OCI-M2 (cell line): ENCODE results near the gene FBXO11.
"Not testable (repeated sequence)": the region's sequence is repeated elsewhere in the genome, so short reads cannot be mapped to it uniquely, and the experiment has no call there.

Experiments
- DNase-seq: peaks from one replicate; lab custom pipeline; 2025; ENCODE audit not compliant: unreplicated experiment; lab: John Stamatoyannopoulos, UW

The FBXO11 gene

DNA sequence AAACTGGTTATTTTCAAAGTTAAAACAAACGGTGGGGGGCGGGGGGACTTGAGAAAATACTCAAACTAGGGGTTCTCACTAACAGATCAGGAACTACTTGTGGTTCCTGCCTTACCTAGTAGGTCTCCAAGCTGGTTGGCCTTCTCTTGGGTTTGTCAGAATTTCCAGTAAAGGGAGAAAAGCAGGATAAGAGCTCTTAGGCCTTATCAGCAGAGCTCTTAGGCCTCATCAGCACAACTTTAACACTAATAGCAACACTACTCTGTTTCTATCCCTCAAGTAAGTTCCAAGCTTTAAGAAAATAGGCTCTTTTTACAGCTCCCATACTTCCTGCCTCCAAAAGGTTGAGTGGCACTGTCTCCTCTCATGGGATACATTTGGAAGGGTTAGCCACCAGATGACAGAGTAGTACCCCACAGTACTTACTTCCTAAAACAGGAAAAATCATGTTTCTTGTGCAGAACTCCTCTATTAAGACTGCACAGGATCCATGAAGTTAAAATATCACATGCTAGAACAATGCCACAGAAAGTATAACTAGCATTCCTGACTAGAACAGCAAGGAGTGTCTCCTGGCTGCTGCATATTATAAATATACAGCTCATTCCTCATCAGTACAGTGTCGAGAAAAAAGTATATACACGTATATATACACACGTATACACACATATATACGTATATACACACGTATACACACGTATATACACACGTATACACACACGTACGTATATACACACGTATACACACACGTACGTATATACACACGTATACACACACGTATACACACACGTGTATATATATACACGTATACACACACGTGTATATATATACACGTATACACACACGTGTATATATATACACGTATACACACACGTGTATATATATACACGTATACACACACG lies 6.1 kb downstream of the FBXO11 start:
- DNase-seq, result peak; percentile 17

DNA sequence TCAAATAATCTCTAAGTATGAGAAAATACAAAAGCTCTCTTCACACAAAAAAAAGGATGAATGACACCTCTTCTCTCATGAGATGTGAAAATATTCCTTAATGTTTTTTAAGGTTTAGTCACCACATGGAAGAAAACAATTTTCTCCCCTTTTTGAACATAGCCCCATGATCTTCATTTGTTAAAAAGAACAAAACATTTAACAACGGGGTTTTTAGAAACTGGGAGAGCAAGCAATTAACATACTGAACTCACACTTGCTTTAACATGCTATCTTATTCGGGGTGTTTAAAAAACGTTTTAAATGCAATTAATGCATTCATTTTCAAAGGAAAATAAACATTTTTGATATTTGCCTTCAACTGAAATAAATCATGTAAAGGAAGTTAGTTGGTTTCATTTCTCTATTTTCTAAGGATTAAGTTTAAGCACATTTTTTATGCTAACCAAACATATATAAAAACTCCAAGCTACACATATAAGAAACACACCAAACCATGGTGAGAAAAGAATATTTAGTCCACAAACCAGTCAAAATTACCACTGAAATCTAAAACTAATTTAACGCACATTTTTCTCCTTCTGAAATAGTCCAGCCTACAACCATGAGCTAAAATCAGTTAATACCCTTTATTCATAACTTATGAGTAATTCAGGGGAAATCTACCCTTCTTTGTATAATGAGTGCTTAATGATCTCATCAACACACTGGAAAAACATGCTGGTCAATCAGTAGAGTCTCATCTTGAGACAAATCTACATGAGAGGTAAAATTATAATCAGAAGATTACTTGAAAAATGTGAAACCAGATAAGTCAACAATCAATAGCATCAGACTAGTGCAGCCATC lies 8.2 kb downstream of the FBXO11 start:
- DNase-seq, result no peak

DNA sequence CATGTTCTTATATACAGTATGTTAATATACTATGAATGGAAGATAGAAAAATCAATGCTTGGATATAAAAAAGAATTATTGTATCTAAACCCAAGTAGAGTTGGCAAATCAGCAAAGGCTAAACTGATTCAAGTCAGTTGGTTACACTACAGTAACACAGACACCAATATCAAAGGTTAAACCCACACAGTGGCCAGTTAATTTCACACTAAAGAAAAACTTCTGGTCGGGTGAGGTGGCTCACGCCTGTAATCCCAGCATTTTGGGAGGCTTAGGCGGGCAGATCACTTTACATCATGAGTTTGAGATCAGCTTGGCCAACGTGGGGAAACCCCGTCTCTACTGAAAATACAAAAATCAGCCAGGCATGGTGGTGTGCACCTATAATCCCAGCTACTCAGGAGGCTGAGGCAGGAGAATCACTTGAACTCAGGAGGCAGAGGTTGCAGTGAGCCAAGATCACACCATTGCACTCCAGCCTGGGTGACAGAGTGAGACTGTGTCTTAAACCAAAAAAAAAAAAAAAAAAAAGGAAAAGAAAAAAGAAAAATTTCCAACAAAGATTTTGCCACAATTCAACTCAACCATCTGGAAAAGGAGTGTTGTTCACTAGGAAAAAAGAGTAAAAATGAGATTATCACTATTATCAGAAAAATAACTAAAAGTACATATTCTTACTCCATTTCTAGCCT lies 9.0 kb downstream of the FBXO11 start:
- DNase-seq, result not testable (repeated sequence)

DNA sequence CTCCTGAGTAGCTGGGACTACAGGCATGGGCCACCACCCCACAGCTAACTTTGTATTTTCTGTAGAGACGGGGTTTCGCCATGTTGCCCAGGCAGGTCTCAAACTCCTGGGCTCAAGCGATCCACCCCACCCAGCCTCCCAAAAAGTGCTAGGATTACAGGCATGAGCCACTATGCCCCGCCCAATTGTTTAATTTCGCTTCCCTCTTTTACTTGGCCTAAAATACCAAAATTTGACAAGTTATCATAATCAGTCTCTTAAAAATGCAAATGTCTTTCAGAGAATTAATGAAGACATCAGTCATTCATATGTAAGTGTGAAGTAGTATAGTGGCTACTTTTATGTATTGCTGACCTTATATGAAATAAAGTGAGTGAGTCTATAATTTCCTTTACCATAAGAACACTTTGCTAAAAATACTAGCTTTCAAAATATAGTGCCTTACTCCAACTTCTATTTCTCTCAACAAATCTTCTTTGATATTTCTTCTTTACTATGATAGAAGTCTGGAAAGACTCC lies 9.8 kb downstream of the FBXO11 start:
- DNase-seq, result no peak

DNA sequence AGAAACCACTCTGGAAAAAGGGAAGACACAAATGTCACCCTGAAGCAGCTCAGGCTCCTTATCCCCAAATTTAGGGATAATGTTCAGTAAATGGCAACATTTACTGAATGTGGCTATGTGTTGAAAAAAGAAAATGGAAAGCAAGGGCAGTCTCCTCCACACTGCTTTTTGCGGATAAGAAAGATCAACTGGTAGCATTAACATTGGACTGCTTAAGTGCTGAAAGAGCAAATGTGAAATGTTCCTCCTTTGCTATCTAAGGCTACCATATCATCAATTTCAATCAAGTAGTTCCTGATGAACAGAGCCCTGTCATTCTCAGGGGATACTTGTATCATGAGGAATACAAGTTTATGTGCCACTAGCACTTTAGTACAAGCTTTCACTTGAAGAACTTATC lies 12.5 kb downstream of the FBXO11 start:
- DNase-seq, result no peak

DNA sequence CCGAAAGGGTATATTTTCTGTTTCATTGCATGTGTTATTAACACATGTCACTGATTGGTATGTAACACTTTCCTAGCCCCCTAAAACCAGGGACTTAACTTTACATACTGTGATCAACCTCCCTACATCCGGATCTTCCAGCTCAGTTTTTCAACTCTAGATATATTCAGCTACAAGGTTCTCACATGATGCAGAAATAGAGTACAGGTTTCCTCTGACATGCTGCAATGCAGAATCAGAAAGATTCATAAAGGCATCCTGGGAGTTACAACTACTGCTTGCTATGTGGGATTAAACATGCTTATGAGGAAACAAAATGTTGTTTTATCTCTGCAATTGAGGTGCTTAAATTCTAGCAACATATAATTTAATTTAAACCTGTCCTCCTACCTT lies 14.0 kb downstream of the FBXO11 start:
- DNase-seq, result no peak

DNA sequence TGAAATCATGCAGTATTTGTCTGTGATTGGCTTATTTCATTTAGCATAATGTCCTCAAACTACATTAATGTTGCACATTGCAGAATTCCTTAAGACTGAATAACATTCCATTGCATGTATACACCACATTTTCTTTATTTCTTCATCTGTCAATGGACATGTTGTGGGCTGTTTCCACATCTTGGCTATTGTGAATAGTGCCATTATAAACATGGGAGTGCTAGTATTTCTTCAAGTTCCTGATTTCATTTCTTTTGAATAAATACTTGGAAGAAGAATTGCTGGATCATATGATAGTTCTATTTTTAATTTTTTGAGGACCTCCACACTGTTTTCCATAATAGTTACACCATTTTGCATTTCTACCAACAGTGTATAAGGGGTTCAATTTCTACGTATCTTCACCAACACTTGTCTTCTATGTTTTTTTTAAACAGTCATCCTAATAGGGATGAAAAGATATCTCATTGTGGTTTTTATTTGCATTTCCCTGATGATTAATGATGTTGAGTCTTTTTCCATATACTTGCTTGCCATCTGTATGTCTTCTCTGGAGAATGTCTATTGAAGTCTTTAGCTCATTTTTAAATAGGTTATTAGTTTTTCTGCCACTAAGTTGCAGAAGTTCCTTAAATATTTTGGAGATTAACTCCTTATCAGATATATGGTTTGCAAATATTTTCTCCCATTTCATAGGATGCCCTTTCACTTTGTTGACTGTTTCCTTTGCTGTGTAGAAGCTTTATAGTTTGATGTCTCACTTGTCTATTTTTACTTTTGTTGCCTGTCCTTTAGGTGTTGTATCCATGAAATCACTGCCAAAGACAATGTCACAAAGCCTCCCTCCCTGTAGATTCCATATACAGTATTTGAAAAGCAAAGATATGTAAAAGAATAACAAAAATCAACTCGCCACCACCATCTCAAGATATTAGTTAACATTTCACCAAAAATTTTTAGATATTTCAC lies 14.6 kb downstream of the FBXO11 start:
- no peak for DNase-seq

DNA sequence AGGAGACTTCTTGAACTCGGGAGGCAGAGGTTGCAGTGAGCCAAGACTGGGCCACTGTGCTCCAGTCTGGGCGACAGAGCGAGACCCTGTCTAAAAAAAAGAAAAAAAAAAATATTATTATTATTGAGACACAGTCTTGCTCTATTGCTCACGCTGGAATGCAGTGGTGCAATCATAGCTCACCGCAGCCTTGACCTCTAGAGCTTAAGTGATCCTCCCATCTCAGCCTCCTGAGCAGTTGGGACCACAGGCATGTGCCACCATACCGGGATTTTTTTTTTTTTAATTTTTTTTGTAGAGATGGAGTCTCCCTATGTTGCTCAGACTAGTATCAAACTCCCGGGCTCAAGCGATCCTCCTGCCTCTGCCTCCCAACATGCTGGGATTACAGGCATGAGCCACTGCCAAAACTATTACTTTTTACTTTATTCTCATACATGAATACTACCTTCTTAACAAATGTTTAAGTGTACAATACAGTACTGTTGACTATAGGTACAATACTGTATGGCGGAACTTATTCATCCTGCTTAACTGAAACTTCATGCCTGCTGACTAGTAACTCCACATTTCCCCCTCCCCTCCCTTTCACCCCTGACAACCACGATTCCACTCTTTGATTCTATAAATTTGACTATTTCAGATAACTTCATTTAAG lies 15.5 kb downstream of the FBXO11 start:
- no peak for DNase-seq

DNA sequence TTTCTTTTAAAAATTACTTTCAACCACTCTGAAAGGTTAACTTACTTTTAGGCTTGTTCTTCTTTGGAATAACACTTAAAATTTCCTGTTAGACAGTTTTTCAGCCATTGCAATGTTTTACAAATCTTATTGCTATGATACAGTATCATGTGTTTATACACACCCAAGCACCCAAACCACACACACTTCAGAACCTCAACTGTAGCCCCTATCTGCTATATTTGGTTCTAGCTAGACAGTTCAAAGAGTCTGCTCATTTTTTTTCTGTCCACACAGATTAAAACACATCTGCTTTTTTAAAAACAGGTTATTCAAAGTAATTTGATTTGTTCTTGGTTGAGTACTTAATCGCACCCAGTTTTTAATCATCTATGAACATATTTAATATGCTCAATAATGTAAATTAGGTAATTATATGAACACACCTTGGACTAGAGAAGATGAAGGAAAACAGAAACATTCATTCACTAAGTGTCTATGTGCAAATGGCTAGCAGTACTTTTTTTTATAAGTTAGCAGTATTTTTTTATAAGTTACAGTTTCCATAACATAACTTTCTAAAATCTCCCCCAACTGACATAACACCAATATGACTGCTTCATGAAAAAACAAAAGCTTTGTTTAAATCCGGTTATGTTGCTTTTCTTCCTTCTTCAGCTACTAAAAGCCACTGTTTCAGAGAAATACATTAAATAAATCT lies 17.6 kb downstream of the FBXO11 start:
- no peak for DNase-seq

DNA sequence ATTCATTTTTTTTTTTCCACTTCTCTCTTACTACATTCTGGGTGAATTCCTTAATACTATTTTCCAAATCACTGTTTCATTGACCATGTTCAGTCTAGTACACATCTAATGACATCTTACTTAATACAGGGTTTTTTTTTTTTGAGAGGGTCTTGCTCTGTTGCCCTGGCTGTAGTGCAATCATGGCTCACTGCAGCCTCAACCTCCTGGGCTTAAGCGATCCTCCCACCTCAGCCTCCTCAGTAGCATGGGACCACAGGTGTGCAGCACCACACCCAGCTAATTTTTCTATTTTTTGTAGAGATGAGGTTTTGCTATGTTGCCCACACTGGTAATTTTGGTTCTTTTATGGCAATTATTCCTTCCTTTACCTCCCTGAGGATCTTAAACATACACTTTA lies 29.4 kb downstream of the FBXO11 start:
- no peak for DNase-seq

DNA sequence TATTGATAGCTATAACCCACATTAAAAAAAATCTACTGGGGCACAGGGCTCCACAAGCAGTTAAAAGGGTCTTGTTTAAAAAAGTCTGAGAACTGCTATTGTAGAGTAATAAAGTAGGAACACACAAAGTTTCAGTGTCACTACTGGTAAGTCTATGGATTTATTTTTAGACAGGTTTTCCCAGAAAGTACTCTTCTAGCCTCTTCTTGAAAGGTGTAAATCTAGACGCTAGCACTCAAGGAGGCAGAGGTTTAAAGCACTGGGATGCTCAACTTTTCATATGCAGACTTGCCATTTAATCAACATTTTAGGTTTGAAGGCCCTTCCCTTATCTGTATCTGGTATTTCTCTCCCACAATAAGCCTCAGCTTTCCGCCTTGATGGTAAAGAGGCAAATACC lies 33.4 kb downstream of the FBXO11 start:
- no peak for DNase-seq

DNA sequence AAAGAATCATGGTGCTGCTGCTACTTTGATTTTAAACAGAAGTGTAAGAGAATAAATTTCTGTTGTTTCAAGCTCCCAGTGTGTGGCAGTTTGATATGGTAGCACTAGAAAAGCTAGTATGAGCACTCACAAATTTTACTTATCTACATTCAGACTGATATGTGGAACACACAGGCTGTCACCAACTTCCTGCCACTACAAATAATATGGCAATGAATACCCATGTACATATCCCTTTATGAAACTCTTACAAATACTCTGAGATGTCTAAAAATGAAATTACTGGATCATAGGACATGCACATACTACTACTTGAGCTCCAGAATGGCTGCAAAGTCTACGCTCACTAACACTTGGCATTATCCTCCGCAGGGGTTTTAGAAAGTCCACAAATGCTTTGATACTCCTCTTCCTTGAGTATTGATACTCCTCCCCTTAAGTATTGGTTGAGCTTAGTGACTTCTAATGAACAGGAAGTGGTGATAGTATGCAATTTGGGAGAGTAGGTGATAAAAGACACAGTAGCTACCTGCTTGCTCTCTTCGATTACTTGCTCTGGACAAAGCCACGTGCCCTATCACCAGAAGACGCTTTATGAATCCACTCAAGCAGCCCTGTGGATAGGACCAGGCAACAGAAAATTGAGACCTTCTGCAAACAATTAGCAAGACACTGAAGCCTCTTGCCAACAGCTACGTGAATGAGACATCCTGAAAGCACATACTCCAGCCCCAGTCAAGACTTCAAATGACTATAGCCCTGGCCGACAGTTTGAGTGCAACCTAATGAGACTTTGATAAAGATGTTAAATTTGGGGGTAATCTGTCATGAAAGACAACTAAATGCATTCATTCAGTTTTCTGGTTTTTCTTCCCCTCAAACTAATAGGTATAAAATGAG lies 35.4 kb downstream of the FBXO11 start:
- no peak for DNase-seq

DNA sequence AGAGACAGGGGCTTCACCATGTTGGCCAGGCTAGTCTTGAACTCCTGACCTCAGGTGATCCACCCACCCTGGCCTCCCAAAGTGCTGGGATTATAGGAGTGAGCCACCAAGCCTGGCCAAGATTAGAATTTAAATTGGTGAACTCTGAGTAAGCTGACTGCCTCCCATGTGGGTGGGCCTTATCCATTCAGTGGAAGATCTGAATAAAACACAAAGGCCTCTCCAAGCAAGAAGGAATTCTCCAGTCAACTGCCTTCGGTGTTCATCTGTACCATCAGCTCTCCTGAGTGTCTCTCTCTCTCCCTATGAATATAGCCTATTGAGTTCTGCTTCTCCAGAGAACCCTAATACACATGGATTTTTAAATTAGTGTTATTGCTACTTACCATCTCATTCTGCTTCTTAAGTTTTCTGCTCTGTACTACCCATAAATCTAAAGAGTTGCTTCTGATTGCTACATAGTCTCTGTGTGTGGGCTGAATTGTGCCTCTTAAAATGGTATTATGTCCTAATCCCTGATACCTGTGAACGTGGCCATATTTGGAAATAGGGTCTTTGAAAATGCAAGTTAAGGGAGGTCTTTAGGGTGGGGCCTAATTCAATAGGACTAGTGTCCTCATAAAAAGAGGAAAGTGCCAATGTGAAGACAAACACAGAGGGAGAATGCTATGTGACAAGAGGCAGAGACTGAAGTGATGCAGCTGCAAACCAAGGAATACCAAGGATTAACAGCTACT lies 36.3 kb downstream of the FBXO11 start:
- no peak for DNase-seq

DNA sequence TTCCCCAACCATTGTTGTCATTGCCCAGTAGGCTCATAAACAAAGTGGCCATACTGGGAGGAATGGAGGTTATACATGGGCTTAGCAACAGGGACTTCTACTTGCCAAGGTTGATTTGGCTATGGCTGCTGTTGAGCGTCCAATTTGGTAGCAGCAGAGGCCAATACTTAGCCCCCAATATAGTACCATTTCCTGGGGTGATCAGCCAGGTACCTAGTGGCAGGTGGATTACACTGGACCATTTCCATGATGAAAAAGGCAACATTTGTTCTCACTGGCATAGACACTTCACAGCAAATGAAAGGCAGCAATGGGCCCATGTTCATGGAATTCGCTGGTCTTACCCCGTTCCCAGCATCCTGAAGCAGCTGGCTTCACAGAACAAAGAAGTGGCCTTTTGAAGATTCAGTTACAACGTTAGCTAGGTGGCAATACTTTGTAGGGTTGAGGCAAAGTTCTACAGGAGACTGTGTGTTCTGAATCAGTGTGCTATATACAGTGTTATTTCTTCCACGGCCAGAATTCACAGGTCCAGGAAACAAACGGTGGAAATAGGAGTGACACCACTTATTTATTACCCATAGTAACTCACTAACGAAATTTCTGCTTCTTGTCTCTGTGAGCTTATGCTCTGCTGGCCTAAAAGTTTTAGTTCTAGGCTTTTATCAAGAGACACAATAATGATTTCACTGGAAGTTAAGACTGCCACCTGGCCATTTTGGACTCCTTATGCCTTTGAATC lies 37.5 kb downstream of the FBXO11 start:
- DNase-seq, result no peak

DNA sequence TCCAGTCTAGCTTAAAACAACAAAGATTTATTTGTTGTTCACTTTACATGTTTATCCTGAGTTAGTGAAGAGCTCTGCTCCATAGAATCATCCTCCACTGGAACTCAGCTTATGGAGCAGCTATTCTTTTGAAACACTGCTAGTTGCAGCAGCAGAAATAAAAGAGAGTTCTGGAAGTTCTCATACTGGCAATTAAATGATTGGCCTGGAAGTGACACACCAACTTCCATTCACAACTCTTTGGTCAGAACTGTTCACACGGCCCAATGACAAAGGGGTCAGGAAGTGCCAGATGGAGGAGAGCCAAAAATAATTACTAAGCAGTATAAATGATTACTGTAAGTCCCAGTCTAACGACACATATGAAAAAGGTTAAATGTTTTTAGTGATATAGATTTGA lies 39.1 kb downstream of the FBXO11 start:
- DNase-seq, result no peak

DNA sequence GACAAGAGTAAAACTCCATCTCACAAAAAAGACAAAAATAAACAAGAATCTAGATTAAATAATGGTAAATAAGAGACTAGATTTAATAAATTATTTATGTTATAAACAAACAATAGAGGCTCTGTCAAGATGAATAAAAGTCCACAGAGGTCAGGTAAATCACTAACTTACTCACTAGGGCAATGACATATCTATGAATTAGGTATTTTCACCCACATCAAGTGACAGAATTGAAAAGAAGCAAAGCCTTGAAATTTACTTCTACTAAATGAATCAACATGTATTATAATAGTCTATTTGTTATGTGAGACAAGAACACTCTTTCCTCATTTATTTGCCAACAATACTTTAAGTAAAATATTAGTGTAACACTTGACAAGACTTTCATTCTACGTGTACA lies 41.7 kb downstream of the FBXO11 start:
- DNase-seq, result no peak

DNA sequence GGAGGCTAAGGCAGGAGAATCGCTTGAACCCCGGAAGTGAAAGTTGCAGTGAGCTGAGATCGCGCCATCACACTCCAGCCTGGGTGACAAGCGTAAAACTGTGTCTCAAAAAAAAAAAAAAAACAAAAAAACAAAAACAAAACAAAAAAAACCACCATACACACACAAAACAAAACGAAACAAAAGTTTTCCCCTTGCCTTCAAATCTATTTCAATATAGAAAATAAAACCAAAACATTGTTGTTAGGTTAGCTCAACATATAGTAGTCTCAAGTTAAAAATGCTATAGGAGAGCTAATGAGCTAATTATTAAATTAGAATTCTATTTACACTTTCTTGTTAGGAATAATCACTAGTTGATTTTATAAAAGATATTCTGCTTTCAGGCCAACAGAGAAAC lies 43.3 kb downstream of the FBXO11 start:
- no peak for DNase-seq
